CD1c-positive myeloid dendritic cell (primary cell): ENCODE measurements around the gene ZNF765.
"Not testable (repeated sequence)": the region's sequence is repeated elsewhere in the genome, so short reads cannot be mapped to it uniquely, and the experiment has no call there.

Source experiments
- DNase-seq: peaks from one replicate; pipeline ENCODE4 v3.0.0-alpha.2; 2016; ENCODE audit errors: extremely low spot score

ZNF765 gene

DNA sequence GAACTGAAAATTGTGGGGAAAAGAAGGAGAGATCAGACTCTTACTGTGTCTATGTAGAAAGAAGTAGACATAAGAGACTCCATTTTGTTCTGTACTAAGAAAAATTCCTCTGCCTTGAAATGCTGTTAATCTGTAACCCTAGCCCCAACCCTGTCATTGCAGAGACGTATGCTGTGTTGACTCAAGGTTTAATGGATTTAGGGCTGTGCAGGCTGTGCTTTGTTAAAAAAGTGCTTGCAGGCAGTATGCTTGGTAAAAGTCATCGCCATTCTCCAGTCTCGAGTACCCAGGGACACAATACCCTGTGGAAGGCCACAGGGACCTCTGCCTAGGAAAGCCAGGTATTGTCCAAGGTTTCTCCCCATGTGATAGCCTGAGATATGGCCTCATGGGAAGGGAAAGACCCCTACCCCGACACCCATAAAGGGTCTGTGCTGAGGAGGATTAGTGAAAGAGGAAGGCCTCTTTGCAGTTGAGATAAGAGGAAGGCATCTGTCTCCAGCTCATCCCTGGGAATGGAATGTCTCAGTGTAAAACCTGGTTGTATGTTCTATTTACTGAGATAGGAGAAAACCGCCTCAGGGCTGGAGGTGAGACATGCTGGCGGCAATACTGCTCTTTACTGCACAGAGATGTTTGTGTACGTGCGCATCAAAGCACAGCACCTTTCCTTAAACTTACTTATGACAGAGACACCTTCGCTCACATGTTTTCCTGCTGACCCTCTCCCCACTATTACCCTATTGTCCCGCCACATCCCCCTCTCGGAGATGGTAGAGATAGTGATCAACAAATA is 25.8 kb downstream of the ZNF765 start:
- DNase-seq, result not testable (repeated sequence)

DNA sequence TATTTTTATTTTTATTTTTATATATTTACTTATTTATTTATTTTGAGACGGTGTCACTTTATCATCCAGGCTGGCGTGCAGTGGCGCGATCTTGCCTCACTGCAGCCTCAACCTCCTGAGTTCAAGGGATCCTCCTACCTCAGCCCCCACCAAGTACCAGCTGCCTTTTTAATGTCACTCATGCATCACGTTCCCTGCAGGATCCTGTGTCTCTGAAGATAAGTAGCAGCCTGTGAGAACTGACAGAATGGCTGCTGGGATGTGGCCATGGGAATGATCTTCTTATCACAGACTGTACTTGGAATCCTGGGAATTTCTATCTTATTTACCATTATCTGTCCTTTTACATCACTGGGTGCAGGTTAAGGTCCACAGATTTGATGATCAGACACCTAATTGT is 27.6 kb downstream of the ZNF765 start:
- DNase-seq, result no peak

DNA sequence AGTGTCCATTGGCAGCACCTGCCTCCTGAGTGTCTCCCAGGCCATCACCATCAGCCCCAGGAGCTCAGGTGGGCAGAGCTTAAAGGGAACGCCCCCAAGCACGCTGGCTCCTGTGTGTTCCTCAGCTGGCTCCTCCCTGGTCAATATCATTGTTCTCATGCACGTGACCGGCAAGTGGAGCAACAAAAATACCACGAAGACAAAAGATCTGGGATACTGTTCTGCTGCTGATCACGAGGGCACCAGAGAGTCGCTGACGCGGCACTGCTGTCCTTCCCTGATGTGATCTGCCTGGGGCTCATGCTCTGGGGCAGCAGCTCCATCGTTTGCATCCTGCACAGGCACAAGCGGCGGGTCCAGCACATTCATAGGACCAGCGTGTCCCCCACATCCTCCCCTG is 28.1 kb downstream of the ZNF765 start:
- DNase-seq, result not testable (repeated sequence)

DNA sequence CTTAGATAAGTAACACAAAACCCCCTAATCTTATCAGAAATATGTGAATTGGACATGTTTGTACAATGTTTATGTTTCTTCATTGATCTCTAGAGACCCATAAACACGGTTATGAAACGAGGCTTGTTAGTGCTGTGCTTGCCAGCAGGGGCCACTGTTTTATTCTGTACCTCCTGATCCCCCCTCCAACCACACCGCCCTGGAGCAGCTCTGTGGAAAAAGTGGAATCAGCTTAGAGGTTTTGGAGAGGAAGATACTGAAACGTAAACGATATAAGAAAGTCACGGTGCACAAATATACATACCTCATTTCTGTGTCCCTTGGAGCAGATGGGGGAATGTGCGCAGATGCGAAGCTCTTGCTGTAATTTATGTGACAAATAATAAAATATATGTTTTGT is 28.7 kb downstream of the ZNF765 start:
- not testable (repeated sequence) for DNase-seq

DNA sequence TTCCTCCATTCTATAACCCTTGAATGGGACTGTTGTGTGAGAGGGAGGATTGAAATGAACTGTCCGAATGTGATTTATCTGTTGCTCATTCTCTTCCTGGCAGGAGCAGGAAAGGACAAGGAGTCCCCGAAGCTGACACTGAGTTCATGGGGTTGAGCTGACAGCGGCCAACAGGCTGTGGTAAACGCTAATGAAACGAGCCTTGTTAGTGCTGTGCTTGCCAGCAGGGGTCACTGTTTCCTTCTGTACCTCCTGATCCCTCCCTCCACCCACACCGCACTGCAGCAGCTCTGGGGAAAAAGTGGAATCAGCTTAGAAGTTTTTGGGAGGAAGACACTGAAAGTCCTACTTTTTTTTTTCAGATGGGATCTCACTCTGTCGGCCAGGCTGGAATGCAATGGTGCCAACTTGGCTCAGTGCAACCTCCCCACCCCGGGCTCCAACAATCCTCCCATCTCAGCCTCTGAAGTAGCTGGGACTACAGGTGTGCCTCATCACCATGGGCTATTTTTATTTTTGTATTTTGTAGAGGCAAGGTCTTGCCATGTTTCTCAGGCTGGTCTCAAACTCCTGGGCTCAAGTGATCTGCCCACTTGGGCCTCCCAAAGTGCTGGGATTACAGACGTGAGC is 30.1 kb downstream of the ZNF765 start:
- DNase-seq, result peak; percentile 78

DNA sequence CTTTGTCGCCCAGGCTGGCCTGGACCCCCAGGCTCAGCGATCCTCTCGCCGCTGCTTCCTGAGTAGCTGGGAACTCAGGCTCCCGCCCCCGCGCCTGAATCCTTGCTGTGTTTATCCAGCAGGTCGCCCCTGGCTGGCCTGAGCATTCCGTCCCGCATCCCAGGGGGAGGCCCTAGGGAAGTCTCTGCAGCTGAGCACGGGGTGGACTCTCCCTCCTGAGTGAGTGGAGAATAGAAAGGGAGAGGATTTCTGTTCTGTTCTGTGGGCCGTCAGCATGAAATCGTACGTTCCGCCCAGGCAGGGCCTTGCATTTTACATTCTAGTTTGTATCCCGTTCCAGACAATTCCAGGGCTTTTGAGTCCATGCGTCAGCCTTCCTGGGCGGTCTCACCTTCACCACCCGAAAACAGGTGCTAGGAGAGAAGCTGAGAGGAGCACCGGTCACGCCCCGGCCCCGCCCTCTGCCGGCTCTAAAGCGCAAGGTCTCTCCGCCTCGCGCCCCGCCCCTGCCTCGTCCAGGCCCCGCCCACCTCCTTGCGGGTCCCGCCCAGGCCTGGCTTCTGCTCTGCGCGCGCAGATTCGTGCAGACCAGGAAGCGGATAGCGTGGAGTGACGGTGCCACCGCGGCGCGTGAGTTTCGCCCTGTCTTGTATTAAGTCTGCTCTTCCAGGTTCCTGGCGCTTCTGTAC is 36.6 kb downstream of the ZNF765 start, which contains the start of gene ZNF761:
TSS of gene ZNF761 (plus strand) at position 586 of the 689 bp plus-strand sequence. CDS start 15,285 bp downstream, outside the sequence.
- DNase-seq, result peak; percentile 98

DNA sequence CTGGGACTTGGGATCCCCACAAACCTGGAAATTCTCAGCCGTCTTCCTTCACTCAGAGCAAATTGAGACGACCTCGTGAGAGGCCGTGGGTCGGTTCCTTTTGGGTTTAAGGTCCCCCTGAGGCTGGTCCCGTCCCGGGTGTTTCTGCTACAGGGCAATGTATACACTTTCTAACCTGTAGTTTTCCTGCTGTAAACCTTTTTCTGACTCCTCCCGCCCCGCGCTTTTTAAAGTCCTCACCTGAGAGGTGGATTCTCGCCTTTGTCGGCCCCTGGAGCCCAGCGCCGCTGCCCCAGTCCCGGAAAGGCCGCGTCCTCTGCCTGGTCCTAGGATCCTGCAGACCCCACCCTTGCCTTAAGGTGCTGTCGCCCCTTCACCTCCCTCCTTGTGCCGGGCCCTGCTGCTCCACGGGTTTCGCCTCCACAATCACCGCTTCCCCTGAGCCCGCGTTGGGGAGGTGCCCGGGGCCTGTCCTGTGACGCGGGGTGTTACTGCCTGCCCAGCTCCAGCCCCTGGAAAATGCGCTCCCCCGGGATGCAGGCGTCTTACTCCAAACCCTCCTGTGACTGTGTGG is 37.2 kb downstream of the ZNF765 start:
- peak; percentile 8 for DNase-seq

DNA sequence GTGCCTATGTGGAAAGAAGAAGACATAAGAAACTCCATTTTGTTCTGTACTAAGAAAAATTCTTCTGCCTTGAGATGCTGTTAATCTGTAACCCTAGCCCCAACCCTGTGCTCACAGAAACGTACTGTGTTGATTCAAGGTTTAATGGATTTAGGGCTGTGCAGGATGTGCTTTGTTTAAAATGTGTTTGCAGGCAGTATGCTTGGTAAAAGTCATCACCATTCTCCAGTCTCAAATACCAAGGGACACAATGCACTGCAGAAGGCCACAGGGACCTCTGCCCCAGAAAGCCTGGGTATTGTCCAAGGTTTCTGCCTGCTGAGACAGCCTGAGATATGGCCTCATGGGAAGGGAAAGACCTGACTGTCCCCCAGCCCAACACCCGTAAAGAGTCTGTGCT is 48.9 kb downstream of the ZNF765 start:
- DNase-seq, result not testable (repeated sequence)

DNA sequence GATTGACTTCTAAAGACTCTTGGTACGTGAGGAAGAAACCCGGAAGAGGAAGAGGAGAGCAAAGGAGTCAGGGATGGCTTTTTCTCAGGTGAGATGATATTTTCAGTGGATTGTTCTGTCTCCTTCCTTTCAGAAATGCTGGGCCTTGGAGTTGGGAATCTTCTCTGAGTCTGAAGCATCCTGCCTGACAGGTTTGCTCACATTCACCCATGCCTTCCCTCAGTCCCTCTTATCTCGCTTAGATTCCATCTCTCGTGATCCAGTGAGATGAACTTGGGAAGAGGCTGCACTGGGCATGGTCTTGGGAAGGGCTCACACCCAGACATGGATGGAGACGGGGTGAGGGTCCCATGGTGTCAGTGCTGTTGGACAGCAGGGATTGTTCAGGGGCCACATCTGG is 52.2 kb downstream of the ZNF765 start:
- DNase-seq, result not testable (repeated sequence)

DNA sequence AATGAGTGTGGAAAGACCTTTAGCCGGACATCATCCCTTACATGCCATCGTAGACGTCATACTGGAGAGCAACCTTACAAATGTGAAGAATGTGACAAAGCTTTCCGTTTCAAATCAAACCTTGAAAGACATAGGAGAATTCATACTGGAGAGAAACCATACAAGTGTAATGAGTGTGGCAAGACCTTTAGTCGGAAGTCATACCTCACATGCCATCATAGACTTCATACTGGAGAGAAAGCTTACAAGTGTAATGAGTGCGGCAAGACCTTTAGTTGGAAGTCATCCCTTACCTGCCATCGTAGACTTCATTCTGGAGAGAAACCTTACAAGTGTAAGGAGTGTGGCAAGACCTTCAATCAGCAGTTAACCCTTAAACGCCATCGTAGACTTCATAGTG is 60.9 kb downstream of the ZNF765 start:
- DNase-seq, result no peak

DNA sequence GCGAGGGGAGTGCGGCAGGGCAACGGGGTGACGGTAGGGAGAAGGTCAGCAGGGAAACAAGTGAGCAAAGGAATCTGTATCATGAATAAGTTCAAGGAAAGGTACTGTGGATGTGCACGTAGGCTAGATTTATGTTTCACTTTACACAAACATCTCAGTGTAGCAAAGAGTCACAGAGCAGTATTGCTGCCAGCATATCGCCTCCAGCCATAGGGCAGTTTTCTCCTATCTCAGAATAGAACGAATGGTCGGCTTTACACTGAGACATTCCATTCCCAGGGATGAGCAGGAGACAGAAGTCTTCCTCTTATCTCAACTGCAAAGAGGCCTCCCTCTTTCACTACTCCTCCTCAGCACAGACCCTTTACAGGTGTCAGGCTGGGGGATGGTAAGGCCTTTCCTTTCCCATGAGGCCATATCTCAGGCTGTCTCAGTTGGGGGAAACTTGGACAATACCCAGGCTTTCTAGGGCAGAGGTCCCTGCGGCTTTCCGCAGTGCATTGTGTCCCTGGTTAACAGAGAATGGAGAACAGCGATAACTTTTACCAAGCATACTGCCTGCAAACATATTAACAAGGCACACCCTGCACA is 65.3 kb downstream of the ZNF765 start:
- DNase-seq, result not testable (repeated sequence)

DNA sequence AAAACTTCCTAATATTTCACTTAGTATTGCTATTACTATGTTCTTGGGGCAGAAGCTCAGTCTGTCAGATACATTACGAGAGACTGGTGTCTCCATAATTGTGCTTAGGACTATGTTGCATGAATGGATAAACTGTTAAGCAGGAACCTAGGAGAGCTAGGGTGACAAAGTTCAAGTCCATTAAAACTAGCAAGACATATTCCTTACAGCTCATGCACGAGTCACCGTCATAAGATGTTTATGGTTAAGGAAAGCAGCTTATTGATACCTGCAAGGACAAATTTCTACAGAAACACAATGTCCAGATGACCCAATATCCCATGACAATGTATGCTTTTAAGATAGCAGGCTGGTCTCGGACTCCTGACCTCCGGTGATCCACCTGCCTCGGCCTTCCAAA is 66.9 kb downstream of the ZNF765 start:
- DNase-seq, result no peak

DNA sequence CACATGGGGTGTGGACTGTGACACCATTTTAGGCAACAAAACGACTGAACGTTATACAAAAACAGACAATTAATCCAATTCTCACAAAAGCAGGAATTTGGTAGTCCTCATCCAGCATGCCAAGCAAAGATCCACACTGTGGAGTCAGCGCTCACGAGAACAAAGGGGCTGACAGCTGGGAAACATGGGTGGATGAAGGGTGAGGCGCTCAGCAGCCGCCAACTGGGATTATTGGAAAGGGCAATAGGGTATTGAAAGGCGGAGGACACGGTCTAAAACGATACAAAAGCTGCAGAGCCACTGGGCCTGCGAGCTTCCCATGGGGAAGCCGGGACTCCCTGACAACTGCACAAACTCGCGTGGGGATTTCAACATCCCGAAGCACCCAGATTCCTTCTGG is 67.9 kb downstream of the ZNF765 start:
- DNase-seq, result no peak

DNA sequence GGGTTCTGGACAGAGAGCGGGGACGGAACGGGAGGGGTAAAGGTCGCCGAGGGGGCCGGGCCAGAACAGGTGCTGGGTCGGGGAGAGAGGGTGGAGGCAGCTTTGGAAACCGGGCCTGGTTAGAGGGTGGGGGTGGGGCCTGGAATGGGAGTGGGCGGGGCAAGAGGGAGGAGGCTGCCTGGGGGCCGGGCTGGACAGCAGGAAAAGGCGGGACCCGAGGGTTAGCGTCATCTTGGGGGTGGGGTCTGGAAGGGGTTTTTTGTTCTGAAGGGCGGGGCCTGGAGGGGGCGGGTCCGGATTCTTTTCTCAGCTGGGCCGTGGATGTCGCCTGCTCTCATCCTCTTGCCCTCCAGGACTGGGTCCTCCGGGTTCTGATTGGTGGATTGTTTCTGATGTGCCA is 68.3 kb downstream of the ZNF765 start:
- peak; percentile 6 for DNase-seq

DNA sequence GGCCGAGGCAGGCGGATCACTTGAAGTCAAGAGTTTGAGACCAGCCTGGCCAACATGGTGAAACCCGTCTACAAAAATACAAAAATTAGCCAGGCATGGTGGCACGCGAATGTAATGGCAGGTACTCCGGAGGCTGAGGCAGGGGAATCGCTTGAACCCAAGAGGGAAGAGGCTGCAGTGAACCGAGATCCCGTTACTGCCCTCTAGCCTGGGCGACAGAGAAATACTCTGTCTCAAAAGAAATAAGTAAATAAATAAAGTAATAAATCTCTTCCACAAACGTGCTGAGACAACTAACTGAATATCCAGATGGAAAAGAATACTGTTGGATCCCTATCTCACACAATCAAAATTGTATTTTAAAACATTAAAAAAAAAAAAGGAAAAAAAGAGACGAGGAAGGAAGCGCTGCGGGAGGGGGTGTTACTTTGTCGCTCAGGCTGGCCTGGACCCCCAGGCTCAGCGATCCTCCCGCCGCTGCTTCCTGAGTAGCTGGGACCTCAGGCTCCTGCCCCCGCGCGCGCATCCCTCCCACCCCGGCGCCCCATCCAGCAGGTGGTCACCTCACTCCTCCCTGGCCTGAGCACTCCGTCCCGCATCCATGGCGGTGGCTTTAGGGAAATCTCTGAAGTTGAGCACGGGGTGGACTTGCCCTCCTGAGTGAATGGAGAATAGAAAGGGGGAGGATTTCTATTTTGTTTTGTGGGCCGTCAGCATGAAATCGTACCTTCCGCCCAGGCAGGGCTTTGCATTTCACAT is 72.0 kb downstream of the ZNF765 start:
- peak; percentile 3 for DNase-seq

DNA sequence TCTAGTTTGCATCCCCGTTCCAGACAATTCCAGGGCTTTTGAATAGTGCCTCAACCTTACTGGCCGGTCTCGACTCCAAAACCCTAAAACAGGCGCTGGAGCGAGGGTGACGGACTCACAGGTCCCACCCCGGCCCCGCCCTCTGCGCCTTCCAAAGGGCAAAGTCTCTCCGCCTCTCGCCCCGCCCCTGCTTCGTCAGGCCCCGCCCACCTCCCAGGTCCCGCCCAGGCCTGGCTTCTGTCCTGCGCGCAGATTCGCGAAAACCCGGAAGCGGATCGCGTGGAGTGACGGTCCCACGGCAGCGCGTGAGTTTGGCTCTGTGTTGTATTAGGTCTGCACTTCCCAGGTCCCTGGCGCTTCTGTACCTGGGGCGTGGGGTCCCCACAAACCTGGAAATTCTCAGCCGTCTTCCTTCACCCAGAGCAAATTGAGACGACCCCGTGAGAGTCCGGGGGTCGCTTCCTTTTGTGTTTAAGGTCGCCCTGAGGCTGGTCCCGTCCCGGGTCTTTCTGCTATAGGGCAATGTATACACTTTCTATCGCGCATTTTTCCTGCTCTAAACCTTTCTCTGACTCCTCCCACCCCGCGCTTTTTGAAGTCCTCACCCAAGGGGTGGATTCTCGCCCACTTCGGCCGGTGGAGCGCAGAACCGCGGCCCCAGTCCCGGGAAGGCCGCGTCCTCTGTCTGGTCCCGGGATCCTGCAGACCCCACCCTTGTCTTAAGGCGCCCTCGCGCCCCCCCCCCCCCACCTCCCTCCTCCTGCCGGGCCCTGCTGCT is 72.7 kb downstream of the ZNF765 start, which contains the start of gene ZNF813:
TSS of gene ZNF813 (plus strand) at position 249 of the 778 bp plus-strand sequence. CDS start 16,090 bp downstream, outside the sequence.
- peak; percentile 96 for DNase-seq

DNA sequence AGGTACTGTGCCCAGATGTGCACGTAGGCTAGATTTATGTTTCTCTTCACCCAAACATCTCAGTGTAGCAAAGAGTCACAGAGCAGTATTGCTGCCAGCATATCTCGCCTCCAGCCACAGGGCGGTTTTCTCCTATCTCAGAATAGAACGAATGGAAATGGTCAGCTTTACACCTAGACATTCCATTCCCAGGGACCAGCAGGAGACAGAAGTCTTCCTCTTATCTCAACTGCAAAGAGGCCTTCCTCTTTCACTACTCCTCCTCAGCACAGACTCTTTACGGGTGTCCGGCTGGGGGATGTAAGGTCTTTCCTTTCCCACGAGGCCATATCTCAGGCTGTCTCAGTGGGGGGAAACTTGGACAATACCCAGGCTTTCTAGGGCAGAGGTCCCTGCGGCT is 73.7 kb downstream of the ZNF765 start:
- not testable (repeated sequence) for DNase-seq

DNA sequence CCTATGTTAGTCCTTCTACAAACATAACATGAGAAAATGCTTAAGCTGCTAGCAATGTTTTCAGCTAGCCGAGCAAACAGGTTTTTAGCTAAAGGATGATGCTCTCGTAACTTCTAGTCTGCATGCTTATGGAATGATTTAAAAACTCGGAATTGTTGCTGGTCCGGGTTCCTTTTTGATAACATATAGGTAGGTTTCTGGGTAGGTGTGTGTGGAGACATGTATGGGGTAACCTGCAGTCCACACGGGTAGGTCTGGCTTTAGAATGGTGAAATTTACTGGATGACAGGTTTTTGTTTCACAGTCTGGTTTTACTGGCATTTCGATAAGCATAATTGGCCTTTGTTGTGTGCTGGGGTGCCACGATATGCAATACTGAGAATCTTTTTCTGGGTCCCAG is 77.0 kb downstream of the ZNF765 start:
- no peak for DNase-seq

DNA sequence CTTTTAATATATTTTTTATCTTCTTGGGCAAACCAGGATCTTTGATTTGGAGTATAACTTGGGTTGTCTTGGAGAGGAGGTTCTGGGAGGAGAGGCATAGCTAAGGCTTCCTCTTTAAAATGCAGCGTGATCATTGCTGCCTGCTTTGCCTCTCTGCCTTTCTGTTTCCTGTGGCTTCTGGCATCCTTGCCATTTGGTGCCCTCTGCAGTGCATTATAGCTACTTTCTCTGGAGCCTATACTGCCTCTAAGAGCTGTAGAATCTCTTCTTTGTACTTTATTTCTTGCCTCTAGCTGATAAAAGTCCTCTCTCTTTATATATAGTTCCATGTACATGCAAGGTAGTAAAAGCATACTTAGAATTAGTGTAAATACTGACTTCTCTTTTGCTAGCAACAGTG is 79.9 kb downstream of the ZNF765 start:
- not testable (repeated sequence) for DNase-seq

DNA sequence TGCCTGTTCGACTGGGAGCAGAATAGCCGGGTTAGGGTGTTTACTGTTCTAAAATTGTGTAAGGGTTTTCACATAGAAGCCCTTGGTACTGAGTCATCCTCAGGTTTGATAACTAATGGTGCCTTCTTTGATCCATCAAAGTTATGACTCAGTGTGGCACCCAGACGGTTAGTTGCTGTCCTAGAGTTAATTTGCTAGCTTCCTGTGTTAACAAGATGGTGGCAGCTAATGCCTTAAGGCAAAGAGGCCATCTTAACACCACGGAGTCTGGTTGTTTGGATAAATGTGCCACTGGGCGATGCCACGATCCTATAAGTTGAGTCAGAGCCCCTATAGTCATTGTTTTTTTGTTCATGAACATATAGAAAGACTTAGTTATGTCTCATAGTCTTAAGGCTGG is 80.5 kb downstream of the ZNF765 start:
- not testable (repeated sequence) for DNase-seq
